Left hindlimb (tissue), 1 donor: ENCODE results near the gene MAGEB17.

Source experiments
- DNase-seq: peaks from one replicate; pipeline ENCODE4 v3.0.0-alpha.2; 2018

Gene MAGEB17

GRCh38 chrX:16212436-16212835 lies 45.2 kb downstream of the MAGEB17 start:
- no peak for DNase-seq

- DNase-seq: no peak
Observed at GRCh38 chrX:16213961-16214360, 46.7 kb downstream of the MAGEB17 start.

GRCh38 chrX:16215660-16216059 lies 48.4 kb downstream of the MAGEB17 start:
- DNase-seq: no peak
